Breast epithelium (tissue), 4 donors: ENCODE data around the gene LPP. TPM values are rescaled to one million over a fixed set of nuclear protein-coding genes. Genes with fewer than 3 reads are reported as not detected.

Experiments used
- DNase-seq, 2 donors: peaks; one replicate each; pipeline ENCODE4 v3.0.0-alpha.2; 2019; ENCODE audit warnings: low spot score in 2 of 2
- H3K27ac ChIP-seq, 2 donors: fragments of 200-600 bp; sonication (generic) in 1 of 2; one replicate each; pipeline ENCODE4 v1.5.1; 2016 to 2019; ENCODE audit warnings: mild to moderate bottlenecking in 1 of 2
- H3K27me3 ChIP-seq, 2 donors: fragments of 200-600 bp; sonication (generic) in 1 of 2; one replicate each; pipeline versions ENCODE4 v1.5.1 to v1.6.0; 2017 to 2019; ENCODE audit warnings: control low read depth in 1 of 2, mild to moderate bottlenecking in 1 of 2
- H3K36me3 ChIP-seq: fragments of 200-600 bp; one replicate; pipeline ENCODE4 v1.5.1; 2019
- H3K4me1 ChIP-seq, 2 donors: fragments of 200-600 bp; sonication (generic); one replicate each; pipeline ENCODE4 v1.5.1; 2016 to 2019; ENCODE audit warnings: control low read depth in 1 of 2
- H3K4me3 ChIP-seq, 3 donors: fragments of 200-600 bp; sonication (generic); 1 replicate in 2 of 3; 2 replicates in 1 of 3; pipeline ENCODE4 v1.5.1; 2016 to 2019; ENCODE audit warnings: mild to moderate bottlenecking in 3 of 3, moderate library complexity in 2 of 3
- H3K9me3 ChIP-seq, 2 donors: fragments of 200-600 bp; sonication (generic) in 1 of 2; one replicate each; pipeline ENCODE4 v1.5.1; 2016 to 2019; ENCODE audit warnings: control low read depth in 1 of 2
- POLR2A ChIP-seq: fragments of 450-650 bp; IDR thresholded peaks from one replicate; pipeline ENCODE4 v1.6.1; 2016; ENCODE audit warnings: antibody characterized with exemption, mild to moderate bottlenecking, moderate library complexity
- POLR2AphosphoS5 ChIP-seq, 3 donors: sonication (generic); formaldehyde crosslinking; IDR thresholded peaks; one replicate each; pipeline ENCODE4 v1.6.1; 2017; ENCODE audit warnings: antibody characterized with exemption in 3 of 3
- intact Hi-C: fragments of 100-400 bp; cut with DNase I; formaldehyde crosslinking; loops from one replicate; pipeline ENCODE4 v1.15.1; 2023; ENCODE audit warnings: low total_unique reads
- total RNA-seq, 3 donors: library from RNA; depleted of rRNA; stranded (reverse); fragments of >200 nt; gene quantifications; one replicate each; pipeline ENCODE4 v1.1.0, GENCODE V29; 2016
- TF ChIP-seq, protein P1 (sequence below), 3 donors: fragments of 450-650 bp; IDR thresholded peaks; one replicate each; pipeline ENCODE4 v1.5.1; 2016 to 2017; ENCODE audit warnings: antibody characterized with exemption in 3 of 3, mild to moderate bottlenecking in 3 of 3, moderate library complexity in 3 of 3

LPP gene
- total RNA-seq, 3 donors from 2014 or later: 135 to 183 (median 147) TPM

DNA sequence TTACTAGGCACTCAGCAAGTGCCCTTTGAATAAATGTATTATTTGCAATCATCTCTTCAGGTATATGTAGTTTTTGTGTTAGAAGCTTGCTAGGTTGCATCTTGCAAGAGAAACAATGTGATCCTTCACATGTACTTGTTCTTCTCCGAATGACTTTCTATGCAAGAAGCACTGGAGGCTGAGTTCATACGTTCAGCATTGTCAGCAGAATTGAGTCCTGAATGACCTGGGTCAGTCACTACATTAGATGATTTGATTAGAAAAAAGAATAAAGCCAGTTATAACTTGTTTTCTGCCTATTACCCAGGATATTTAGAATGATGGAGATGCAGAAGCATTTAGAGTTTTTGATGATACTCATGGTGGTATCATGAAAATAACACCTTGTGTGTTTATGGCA, 538.7 kb downstream of the LPP start:
- Histone ChIP-seq H3K4me1 (no peaks in the 10 kb centered on the region), H3K36me3 (no peaks in the 10 kb centered on the region), H3K27me3 (no peaks in the 10 kb centered on the region), H3K27ac (no peak overlapping the region), H3K4me3 (no peak overlapping the region), H3K9me3 (no peaks in the 10 kb centered on the region)
- no peak for TF ChIP-seq POLR2A
- TF ChIP-seq, protein P1, sequence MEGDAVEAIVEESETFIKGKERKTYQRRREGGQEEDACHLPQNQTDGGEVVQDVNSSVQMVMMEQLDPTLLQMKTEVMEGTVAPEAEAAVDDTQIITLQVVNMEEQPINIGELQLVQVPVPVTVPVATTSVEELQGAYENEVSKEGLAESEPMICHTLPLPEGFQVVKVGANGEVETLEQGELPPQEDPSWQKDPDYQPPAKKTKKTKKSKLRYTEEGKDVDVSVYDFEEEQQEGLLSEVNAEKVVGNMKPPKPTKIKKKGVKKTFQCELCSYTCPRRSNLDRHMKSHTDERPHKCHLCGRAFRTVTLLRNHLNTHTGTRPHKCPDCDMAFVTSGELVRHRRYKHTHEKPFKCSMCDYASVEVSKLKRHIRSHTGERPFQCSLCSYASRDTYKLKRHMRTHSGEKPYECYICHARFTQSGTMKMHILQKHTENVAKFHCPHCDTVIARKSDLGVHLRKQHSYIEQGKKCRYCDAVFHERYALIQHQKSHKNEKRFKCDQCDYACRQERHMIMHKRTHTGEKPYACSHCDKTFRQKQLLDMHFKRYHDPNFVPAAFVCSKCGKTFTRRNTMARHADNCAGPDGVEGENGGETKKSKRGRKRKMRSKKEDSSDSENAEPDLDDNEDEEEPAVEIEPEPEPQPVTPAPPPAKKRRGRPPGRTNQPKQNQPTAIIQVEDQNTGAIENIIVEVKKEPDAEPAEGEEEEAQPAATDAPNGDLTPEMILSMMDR (IDR thresholded peaks at IDR 0.05): no peak
- no peak for TF ChIP-seq POLR2AphosphoS5 (IDR thresholded peaks at IDR 0.05)
- no peak for DNase-seq
- intact Hi-C loops: no loop called here

DNA sequence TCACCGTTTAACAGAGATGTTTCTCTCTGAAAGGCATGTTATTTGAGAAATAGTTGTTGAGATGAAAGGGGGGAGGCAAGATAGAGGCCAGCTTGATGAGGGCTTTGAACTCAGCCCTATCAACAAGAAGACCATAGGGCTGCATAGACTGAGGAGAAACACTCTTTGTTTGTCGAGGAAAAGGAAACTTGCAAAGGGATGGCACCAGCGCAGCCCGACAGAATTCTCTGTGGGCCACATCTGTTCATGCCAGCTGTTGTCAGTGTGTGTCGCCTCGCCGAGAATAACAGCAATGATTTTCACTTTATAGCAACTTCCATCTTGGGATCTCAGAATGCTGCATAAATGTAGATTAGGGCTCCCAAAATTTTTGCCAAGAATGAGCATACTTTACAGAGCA, 539.5 kb downstream of the LPP start:
- no peak for TF ChIP-seq POLR2A
- TF ChIP-seq POLR2AphosphoS5 (IDR thresholded peaks at IDR 0.05): no peak
- TF ChIP-seq, protein P1 (IDR thresholded peaks at IDR 0.05): no peak
- Histone ChIP-seq H3K27ac (no peak overlapping the region), H3K9me3 (no peaks in the 10 kb centered on the region), H3K36me3 (no peaks in the 10 kb centered on the region), H3K4me1 (no peaks in the 10 kb centered on the region), H3K27me3 (no peaks in the 10 kb centered on the region), H3K4me3 (no peak overlapping the region)
- DNase-seq: no peak
- intact Hi-C loops: no loop called here

DNA sequence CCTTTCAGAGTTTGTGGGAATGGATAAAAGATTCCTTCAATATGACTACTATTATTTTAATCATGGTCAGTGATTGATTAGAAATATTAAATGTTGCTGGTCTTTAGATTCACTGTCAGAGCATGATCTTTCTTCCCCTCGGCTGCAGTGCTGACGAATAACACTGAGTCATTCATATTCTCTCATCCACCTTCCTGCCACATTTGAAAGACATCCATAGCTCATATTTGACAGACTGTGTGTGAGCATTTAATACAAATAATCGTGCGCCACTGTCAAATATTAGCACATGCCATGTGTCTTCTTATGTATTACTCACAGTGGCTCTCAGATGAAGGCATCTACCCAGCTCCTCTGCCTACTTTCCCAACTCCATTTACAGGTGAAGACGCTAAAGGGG, 541.3 kb downstream of the LPP start:
- no peaks in the 10 kb centered on the region for H3K27me3 ChIP-seq
- TF ChIP-seq, protein P1 (IDR thresholded peaks at IDR 0.05): no peak
- TF ChIP-seq POLR2A (no peak), POLR2AphosphoS5 (IDR thresholded peaks at IDR 0.05) (no peak)
- no peaks in the 10 kb centered on the region for H3K9me3 ChIP-seq
- H3K4me1 ChIP-seq: no peaks in the 10 kb centered on the region
- DNase-seq: no peak
- H3K27ac ChIP-seq: no peak overlapping the region
- H3K4me3 ChIP-seq: no peak overlapping the region
- H3K36me3 ChIP-seq: no peaks in the 10 kb centered on the region
- intact Hi-C loops: no loop called here

DNA sequence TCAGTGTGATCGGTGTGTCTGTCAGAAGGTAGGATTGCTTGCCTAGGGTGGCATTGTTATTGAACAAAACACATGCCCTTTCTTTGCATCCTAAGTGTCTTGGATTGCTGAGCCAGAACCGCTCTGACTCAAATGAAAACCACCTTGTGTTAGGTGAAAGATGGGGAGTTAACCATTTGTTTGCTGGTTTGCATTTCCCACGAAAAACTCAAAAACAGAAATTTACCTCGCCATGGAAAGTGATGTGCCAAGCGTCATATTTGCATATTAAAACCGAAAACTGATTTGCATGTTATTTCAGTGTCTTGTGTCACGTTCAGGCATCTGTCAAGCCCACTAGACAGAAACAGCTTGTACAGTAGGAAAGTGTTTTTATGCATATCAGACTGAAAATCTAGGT, 543.2 kb downstream of the LPP start:
- TF ChIP-seq POLR2A (no peak), POLR2AphosphoS5 (IDR thresholded peaks at IDR 0.05) (no peak)
- TF ChIP-seq, protein P1 (IDR thresholded peaks at IDR 0.05): no peak
- Histone ChIP-seq H3K36me3 (no peaks in the 10 kb centered on the region), H3K27ac (no peak overlapping the region), H3K9me3 (no peaks in the 10 kb centered on the region), H3K4me1 (no peaks in the 10 kb centered on the region), H3K27me3 (no peaks in the 10 kb centered on the region), H3K4me3 (no peak overlapping the region)
- no peak for DNase-seq
- intact Hi-C loops: no loop called here

DNA sequence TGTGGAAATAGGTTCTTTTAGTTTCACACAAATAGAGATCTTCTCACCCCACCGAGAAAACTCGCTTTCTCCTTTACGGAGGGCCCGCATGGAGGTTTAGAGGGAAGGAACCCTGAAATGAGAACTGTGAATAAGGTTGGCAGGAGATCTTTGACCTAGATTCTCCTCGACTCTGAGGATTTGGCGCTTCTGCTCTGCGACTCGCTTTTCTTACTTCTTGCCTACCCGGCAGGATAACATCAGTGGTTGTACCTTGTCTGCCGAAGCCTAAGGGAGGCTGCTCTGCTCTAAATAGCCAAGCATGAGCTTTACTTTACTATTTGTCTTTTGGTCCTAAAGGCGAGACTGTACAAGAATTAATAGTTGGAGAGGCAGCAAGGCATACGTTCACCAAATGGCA, 544.5 kb downstream of the LPP start:
- intact Hi-C loops: no loop called here
- Histone ChIP-seq H3K4me1 (no peaks in the 10 kb centered on the region), H3K9me3 (no peaks in the 10 kb centered on the region), H3K36me3 (no peaks in the 10 kb centered on the region), H3K27me3 (no peaks in the 10 kb centered on the region), H3K4me3 (no peak overlapping the region), H3K27ac (no peak overlapping the region)
- no peak for TF ChIP-seq POLR2A
- TF ChIP-seq POLR2AphosphoS5 (IDR thresholded peaks at IDR 0.05): no peak
- TF ChIP-seq, protein P1 (IDR thresholded peaks at IDR 0.05): no peak
- no peak for DNase-seq
